Measurements from ENCODE around the gene LMOD3. TPM values are rescaled to one million over a fixed set of nuclear protein-coding genes. Genes with fewer than 3 reads are reported as not detected.

The LMOD3 gene
- total RNA-seq, 2 experiments from 2014 or later = not detected

- intact Hi-C loops (cut with DNase I, micrococcal nuclease) = no loop called here
- Mint-ChIP-seq H3K36me3 (ENCODE audit: low read depth) (peaks cover 84% of the 10 kb centered on the region), H3K27me3 (no peaks in the 10 kb centered on the region), H3K27ac (peak overlapping the region; percentile 84), H3K4me3 (no peak overlapping the region), H3K9me3 (no peaks in the 10 kb centered on the region), H3K4me1 (ENCODE audit: low read depth) (peaks cover 40% of the 10 kb centered on the region)
- no peaks in the 10 kb centered on the region for H3K27me3 ChIP-seq (ENCODE audit: control insufficient read depth in 1 of 2, insufficient read depth in 2 of 2, low read length in 2 of 2)
- POLR2A ChIA-PET = interaction anchor here (0.7 to 5.1 kb wide), 8 partner anchors 10 to 45 kb away, joined by 3 to 42 read pairs (median 4); partner anchors contain the start of genes ARL6IP5 and EOGT
- H3K4me1 ChIP-seq (ENCODE audit: insufficient read depth, low read length) = peaks cover 15% of the 10 kb centered on the region
- no peak overlapping the region for H3K4me3 ChIP-seq (ENCODE audit: low read length)
- DNase-seq (no peak), ATAC-seq (ENCODE audit: poor library complexity) (no peak)
- no peak for TF ChIP-seq CTCF (IDR thresholded peaks at IDR 0.05)
- H3K27ac ChIP-seq (ENCODE audit: low read depth in 1 of 2, low read length in 2 of 2) = peak overlapping the region; percentile 32 to 67
- H3K36me3 ChIP-seq (ENCODE audit: insufficient read depth, low read length) = peaks cover 58% of the 10 kb centered on the region
- CTCF ChIA-PET = interaction anchor here (0.9 to 1.2 kb wide), 2 partner anchors 16 to 30 kb away, joined by 3 to 4 read pairs; no protein-coding TSS in a partner anchor
- H3K9me3 ChIP-seq (ENCODE audit: control insufficient read depth in 1 of 2, insufficient read depth in 1 of 2, low read length in 2 of 2) = no peaks in the 10 kb centered on the region
Measured at GRCh38 chr3:69058947-69059224, 63.5 kb downstream of the LMOD3 start.

GRCh38 chr3:69058180-69058946, 64.0 kb downstream of the LMOD3 start:
- peak overlapping the region; percentile 84 for H3K27ac Mint-ChIP-seq
- H3K4me3 Mint-ChIP-seq = peak overlapping the region; percentile 32
- TF ChIP-seq CTCF (IDR thresholded peaks at IDR 0.05) = no peak
- H3K27ac ChIP-seq (ENCODE audit: low read depth in 1 of 2, low read length in 2 of 2) = peak overlapping the region; percentile 32 to 67
- ATAC-seq (ENCODE audit: poor library complexity) (peak; percentile 97), DNase-seq (peak in 4 of 14 experiments; percentile 17 to 78 (median 57))
- ChIA-PET POLR2A (interaction anchor here (0.7 to 5.1 kb wide), 12 partner anchors 10 to 44 kb away, joined by 3 to 42 read pairs (median 4); partner anchors contain the start of genes ARL6IP5, EOGT and UBA3), CTCF (interaction anchor here (1.2 kb wide), 1 partner anchor 17 kb away, joined by 3 read pairs; no protein-coding TSS in a partner anchor)
- peaks cover 78% of the 10 kb centered on the region for H3K36me3 Mint-ChIP-seq (ENCODE audit: low read depth)
- no peaks in the 10 kb centered on the region for H3K9me3 Mint-ChIP-seq
- H3K9me3 ChIP-seq (ENCODE audit: control insufficient read depth in 1 of 2, insufficient read depth in 1 of 2, low read length in 2 of 2) = no peaks in the 10 kb centered on the region
- peaks cover 15% of the 10 kb centered on the region for H3K4me1 ChIP-seq (ENCODE audit: insufficient read depth, low read length)
- H3K4me1 Mint-ChIP-seq (ENCODE audit: low read depth) = peaks cover 35% of the 10 kb centered on the region
- intact Hi-C loops (cut with DNase I, micrococcal nuclease) = no loop called here
- H3K27me3 ChIP-seq (ENCODE audit: control insufficient read depth in 1 of 2, insufficient read depth in 2 of 2, low read length in 2 of 2) = no peaks in the 10 kb centered on the region
- H3K27me3 Mint-ChIP-seq = no peaks in the 10 kb centered on the region
- no peak overlapping the region for H3K4me3 ChIP-seq (ENCODE audit: low read length)
- peaks cover 58% of the 10 kb centered on the region for H3K36me3 ChIP-seq (ENCODE audit: insufficient read depth, low read length)

Other genes with a start within 250 kb of the LMOD3 start
- gene TAFA4, start 190.0 kb downstream of the LMOD3 start, total RNA-seq = not detected
- gene EOGT, start 108.9 kb downstream of the LMOD3 start, total RNA-seq = 10 to 100 TPM; 13.0 to 13.4 TPM
- gene TMF1, start 70.3 kb downstream of the LMOD3 start, total RNA-seq = 100 to 1,000 TPM in 1 of 2 experiments, 10 to 100 TPM in 1; 89.0 to 101 TPM
- gene UBA3, start 42.2 kb downstream of the LMOD3 start, total RNA-seq = 10 to 100 TPM; 33.4 to 43.9 TPM
- gene ARL6IP5, start 37.7 kb downstream of the LMOD3 start, total RNA-seq = 10 to 100 TPM; 58.0 to 65.2 TPM